Left lung (tissue), 10 donors: ENCODE data around the gene RAX2. TPM values are rescaled to one million over a fixed set of nuclear protein-coding genes. Genes with fewer than 3 reads are reported as not detected.
A peak's percentile ranks its signal among the peaks of the same experiment; 100 is the strongest.

ENCODE experiments used
- ATAC-seq: fragments of 200-7000 bp; cut with Tn5 transposase; one replicate; pipeline ENCODE4 v1.9.1; 2020; ENCODE audit warnings: moderate library complexity
- DNase-seq, 4 donors: peaks; one replicate each; pipeline ENCODE4 v3.0.0-alpha.2; 2013 to 2020
- H3K27ac ChIP-seq, 2 donors: fragments of 200-600 bp; sonication (generic) in 1 of 2; one replicate each; pipeline versions ENCODE4 v1.5.0 to v1.8.0; 2020 to 2021
- H3K27me3 ChIP-seq, 2 donors: fragments of 200-600 bp; sonication (generic) in 1 of 2; one replicate each; pipeline versions ENCODE4 v1.5.0 to v1.8.0; 2020 to 2021
- H3K36me3 ChIP-seq, 2 donors: fragments of 200-600 bp; sonication (generic) in 1 of 2; one replicate each; pipeline versions ENCODE4 v1.5.0 to v1.8.0; 2020 to 2021
- H3K4me1 ChIP-seq, 2 donors: fragments of 200-600 bp; one replicate each; pipeline ENCODE4 v1.8.0; 2021
- H3K4me3 ChIP-seq, 2 donors: fragments of 200-600 bp; sonication (generic) in 1 of 2; one replicate each; pipeline versions ENCODE4 v1.5.0 to v1.8.0; 2020 to 2021; ENCODE audit warnings: mild to moderate bottlenecking in 1 of 2
- H3K9me3 ChIP-seq, 2 donors: fragments of 200-600 bp; sonication (generic) in 1 of 2; one replicate each; pipeline versions ENCODE4 v1.5.0 to v1.8.0; 2020 to 2021
- intact Hi-C, 2 donors: fragments of 100-400 bp; cut with DNase I; formaldehyde crosslinking; loops; one replicate each; pipeline versions ENCODE4 v1.11.2 to v1.14.2; 2022
- polyA plus RNA-seq, 6 donors: library from polyadenylated mRNA; unstranded; fragments of 120-200 nt; gene quantifications; one replicate each; pipeline ENCODE4 v1.2.1, GENCODE V29; 2013; ENCODE audit not compliant: insufficient read length in 6 of 6
- total RNA-seq, 2 donors: library from RNA; stranded (reverse); fragmentation: NEBNext Ultra II Directional; extraction: Animal tissue kit (Norgen Biotek cat#: 25700); gene quantifications; one replicate each; pipeline ENCODE4 v1.2.1, GENCODE V29; 2021
- TF ChIP-seq, protein P1 (sequence below), 2 donors: fragments of 200-600 bp; sonication (generic) in 1 of 2; IDR thresholded peaks; one replicate each; pipeline versions ENCODE4 v1.5.0 to v1.8.0; 2021; ENCODE audit warnings: antibody characterized with exemption in 2 of 2
- donor health status: DM: no; HTN: yes; CAD: no.
- donor health status: DM: no; HTN: no; CAD: no.

The RAX2 gene
- total and polyA plus RNA-seq, 8 donors = 0.08 TPM; not detected in 7

DNA sequence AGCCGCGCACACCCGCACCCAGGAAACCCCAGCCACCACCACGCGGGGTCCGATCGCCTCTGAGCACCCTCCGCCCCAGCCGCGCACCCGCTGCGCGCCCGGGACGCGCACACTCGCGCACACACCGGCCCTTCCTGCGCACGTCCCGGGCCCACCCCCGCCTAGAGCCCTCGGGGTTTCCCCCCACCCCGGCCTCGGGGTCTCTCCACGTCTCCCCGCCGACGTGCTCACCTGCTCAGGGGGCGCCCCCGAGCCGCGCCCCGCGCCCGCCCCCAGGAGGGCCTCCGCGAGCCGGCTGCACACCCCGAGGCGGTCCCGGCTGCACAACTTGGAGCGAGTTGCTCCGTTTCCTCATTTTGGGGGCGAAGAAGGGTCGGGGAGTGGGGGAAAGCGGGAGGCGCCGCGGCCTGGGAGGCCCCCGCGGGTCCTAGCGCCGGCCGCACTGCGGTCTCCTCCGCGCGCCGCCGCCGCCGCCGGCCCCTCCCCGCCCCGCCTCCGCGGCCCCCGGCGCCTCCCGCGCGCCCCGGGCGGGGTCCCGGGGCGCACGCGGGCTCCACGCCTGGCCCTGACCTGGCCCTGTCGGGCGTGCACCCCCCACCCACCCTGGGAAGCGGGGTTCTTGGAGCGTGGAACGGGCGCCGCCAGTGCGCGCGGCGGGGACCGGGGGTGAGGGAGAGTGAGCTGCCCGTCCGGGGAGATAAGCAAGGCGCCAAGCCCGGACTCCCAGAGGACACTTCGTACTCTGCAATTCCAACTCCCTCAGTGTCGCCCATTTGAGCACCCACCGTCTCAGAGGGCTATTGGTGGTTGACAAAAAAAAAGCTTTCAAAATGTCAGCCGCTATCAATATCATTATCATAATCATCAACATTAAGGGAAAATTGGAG is 14.2 kb upstream of the RAX2 start, which contains the start of gene MATK:
Gene MATK, minus strand, starts transcription at position 444 of the 887 bp plus-strand sequence. CDS start 1,246 bp downstream, outside the sequence.
- Histone ChIP-seq H3K9me3 (peaks cover 0 to 16% of the 10 kb centered on the region in 2 donors), H3K4me3 (peak within 1 kb of the TSS; percentile 27 to 43), H3K27ac (no peak within 1 kb of the TSS), H3K36me3 (no peaks in the 10 kb centered on the region), H3K4me1 (peaks cover 0 to 21% of the 10 kb centered on the region in 2 donors), H3K27me3 (peaks cover 12 to 55% of the 10 kb centered on the region in 2 donors)
- ATAC-seq = peak; percentile 7
- intact Hi-C loops = no loop called here
- TF ChIP-seq, protein P1, sequence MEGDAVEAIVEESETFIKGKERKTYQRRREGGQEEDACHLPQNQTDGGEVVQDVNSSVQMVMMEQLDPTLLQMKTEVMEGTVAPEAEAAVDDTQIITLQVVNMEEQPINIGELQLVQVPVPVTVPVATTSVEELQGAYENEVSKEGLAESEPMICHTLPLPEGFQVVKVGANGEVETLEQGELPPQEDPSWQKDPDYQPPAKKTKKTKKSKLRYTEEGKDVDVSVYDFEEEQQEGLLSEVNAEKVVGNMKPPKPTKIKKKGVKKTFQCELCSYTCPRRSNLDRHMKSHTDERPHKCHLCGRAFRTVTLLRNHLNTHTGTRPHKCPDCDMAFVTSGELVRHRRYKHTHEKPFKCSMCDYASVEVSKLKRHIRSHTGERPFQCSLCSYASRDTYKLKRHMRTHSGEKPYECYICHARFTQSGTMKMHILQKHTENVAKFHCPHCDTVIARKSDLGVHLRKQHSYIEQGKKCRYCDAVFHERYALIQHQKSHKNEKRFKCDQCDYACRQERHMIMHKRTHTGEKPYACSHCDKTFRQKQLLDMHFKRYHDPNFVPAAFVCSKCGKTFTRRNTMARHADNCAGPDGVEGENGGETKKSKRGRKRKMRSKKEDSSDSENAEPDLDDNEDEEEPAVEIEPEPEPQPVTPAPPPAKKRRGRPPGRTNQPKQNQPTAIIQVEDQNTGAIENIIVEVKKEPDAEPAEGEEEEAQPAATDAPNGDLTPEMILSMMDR (IDR thresholded peaks at IDR 0.05) = no peak
- peak in 1 of 4 donors; percentile 60 for DNase-seq

DNA sequence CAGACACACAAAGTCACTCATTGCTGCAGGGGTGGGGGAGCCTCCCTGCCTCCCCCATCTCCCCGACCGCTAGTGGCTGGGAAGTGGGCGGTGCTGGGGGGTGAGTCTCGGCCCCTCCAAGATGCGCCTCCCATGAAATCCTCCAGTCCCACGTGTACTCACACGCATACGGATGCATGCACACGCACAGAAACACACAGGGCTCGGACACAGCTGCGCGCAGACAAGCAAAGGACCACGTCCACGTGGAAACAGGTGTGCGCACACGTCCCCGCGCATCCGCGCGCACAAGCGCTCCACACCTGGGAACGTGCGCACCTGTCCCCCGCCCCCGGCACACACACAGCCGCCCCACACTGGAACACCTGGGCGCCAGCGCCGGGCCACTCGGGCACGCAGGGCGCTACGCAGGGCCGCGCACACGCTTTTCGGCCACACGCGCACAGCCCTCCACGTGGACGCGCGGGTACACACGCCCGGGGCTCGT is 13.5 kb upstream of the RAX2 start:
- intact Hi-C loops = no loop called here
- peaks cover 12 to 55% of the 10 kb centered on the region in 2 donors for H3K27me3 ChIP-seq
- DNase-seq (peak in 1 of 4 donors; percentile 73), ATAC-seq (peak; percentile 7)
- H3K4me3 ChIP-seq = peak overlapping the region; percentile 27 to 43
- TF ChIP-seq, protein P1 (IDR thresholded peaks at IDR 0.05) = no peak
- no peaks in the 10 kb centered on the region for H3K36me3 ChIP-seq
- H3K4me1 ChIP-seq = peaks cover 0 to 21% of the 10 kb centered on the region in 2 donors
- H3K9me3 ChIP-seq = peaks cover 0 to 22% of the 10 kb centered on the region in 2 donors
- H3K27ac ChIP-seq = no peak overlapping the region

DNA sequence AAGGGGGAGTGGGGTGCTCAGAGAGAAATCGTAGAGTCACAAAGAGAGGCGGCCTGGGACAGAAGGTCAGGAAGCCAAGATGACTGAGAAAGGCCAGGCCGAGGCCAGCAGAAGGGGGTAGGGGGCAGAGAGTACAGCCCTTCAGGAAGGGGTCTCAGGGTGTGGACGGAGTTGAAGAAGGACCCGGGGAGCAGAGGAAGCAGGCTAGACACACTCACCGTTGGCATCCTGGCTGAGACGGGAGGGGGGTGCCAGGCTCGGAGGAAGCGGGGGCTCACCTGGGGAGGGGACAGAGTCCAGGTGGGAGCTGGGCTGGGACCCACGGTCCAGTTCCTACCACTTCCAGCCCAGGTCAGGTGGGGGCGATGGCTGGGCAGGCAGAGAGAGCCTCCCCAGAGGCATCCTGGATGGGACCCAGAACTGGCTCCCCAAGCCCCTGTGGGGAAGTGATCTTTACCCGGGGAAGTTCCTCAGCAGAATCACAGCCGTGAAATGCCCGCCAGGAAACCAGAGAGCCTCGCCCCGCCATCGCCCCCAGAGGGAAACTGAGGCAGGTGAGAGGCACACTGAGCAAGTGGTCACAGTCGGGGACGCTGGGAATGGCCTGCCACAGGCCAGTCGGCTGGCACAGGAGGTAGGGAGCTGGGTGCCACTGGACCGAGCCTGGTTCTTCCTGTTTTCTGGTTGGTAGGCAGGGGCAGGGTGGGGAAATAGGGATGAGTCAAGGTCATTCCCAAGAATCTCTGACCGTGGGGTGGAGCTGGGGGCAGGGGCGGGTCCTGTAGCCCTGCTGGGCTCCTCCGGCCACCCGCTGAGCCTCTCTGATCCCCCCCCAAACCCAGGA is 12.8 kb upstream of the RAX2 start:
- TF ChIP-seq, protein P1 (IDR thresholded peaks at IDR 0.05) = no peak
- peak overlapping the region; percentile 27 to 43 for H3K4me3 ChIP-seq
- peaks cover 12 to 49% of the 10 kb centered on the region in 2 donors for H3K27me3 ChIP-seq
- no peaks in the 10 kb centered on the region for H3K36me3 ChIP-seq
- peak in 1 of 4 donors; percentile 77 for DNase-seq
- H3K27ac ChIP-seq = no peak overlapping the region
- H3K9me3 ChIP-seq = peaks cover 0 to 22% of the 10 kb centered on the region in 2 donors
- peak; percentile 50 for ATAC-seq
- peaks cover 0 to 21% of the 10 kb centered on the region in 2 donors for H3K4me1 ChIP-seq
- intact Hi-C loops = no loop called here

GRCh38 chr19:3783660-3784584 is 11.9 kb upstream of the RAX2 start:
- no peaks in the 10 kb centered on the region for H3K36me3 ChIP-seq
- DNase-seq (peak in 1 of 4 donors; percentile 73), ATAC-seq (peak; percentile 22)
- peaks cover 0 to 22% of the 10 kb centered on the region in 2 donors for H3K9me3 ChIP-seq
- no peak overlapping the region for H3K4me3 ChIP-seq
- intact Hi-C loops = no loop called here
- H3K27ac ChIP-seq = no peak overlapping the region
- TF ChIP-seq, protein P1 (IDR thresholded peaks at IDR 0.05) = peak in 1 of 2 donors; percentile 49
- peaks cover 12 to 48% of the 10 kb centered on the region in 2 donors for H3K27me3 ChIP-seq
- peaks cover 0 to 21% of the 10 kb centered on the region in 2 donors for H3K4me1 ChIP-seq
